Measurements from ENCODE around the gene NLN. TPM values are rescaled to one million over a fixed set of nuclear protein-coding genes. Genes with fewer than 3 reads are reported as not detected.

Gene NLN
- total and polyA plus RNA-seq, 2 of the 4 experiments (the other 2 are of a cell fraction): 19.1 to 37.1 TPM

- no peaks in the 10 kb centered on the region for H3K27me3 ChIP-seq (ENCODE audit: control insufficient read depth, insufficient read depth, low read length)
- H3K4me2 ChIP-seq (ENCODE audit: low read depth, low read length): peak overlapping the region; percentile 48; the same call in 1 of the 2 replicates
- DNase-seq (peak; percentile 77), ATAC-seq (ENCODE audit: low read depth) (peak; percentile 91)
- H4K20me1 ChIP-seq (ENCODE audit: insufficient read depth, low read length): no peaks in the 10 kb centered on the region
- H4K91ac ChIP-seq (ENCODE audit: insufficient read depth, low read depth, low read length): peak overlapping the region; percentile 70; the same call in 1 of the 2 replicates
- no peak overlapping the region for H3K27ac ChIP-seq (ENCODE audit: insufficient read depth, low read length)
- no peak overlapping the region for H3K9ac ChIP-seq (ENCODE audit: low read depth, low read length)
- no peak overlapping the region for H2AK9ac ChIP-seq (replicated peaks; ENCODE audit: low read depth, low read length, poor library complexity)
- intact Hi-C loops (cut with micrococcal nuclease) (loop anchor here (5.0 kb wide), 2 partner anchors 39 to 126 kb away; partner anchors contain the start of gene ERBIN), in situ Hi-C loops (cut with MboI; ENCODE audit: low sequenced_read_pairs) (no loop called here), dilution Hi-C loops (cut with HindIII; ENCODE audit: low sequenced_read_pairs, unreplicated experiment) (no loop called here)
- peak overlapping the region; percentile 66 for H2BK5ac ChIP-seq (ENCODE audit: low read depth, low read length, poor library complexity, severe bottlenecking)
- peaks cover 1% of the 10 kb centered on the region for H3K36me3 ChIP-seq (ENCODE audit: control insufficient read depth, insufficient read depth, low read length)
- H2BK15ac ChIP-seq (ENCODE audit: low read depth, low read length): 0 out of 3 replicates have a peak overlapping the region, but pooled peaks have one; percentile 34
- H2BK20ac ChIP-seq (ENCODE audit: low read depth, low read length): peak overlapping the region; percentile 10; the same call in 1 of the 2 replicates
- H3K9me1 ChIP-seq (ENCODE audit: insufficient read depth, low read length): peaks cover 7% of the 10 kb centered on the region
- no peak overlapping the region for H3K14ac ChIP-seq (replicated peaks; ENCODE audit: low read depth, low read length)
- peak overlapping the region; percentile 4; the same call in 1 of the 2 replicates for H3K18ac ChIP-seq (ENCODE audit: low read depth, low read length)
- no TSS peak for BruUV-seq (replicated peaks)
- H3K4me1 ChIP-seq (ENCODE audit: control insufficient read depth, insufficient read depth, low read length): peaks cover 11% of the 10 kb centered on the region
- H3K4me3 ChIP-seq (ENCODE audit: insufficient read depth, low read depth, low read length): no peak overlapping the region
- ChIA-PET POLR2A (ENCODE audit: unreplicated experiment) (interaction anchor here (0.7 to 0.9 kb wide), 2 partner anchors 123 to 125 kb away, joined by 3 to 4 read pairs; partner anchors contain the start of gene ERBIN), CTCF (interaction anchor here (0.6 kb wide), 1 partner anchor 273 kb away, joined by 4 read pairs; no protein-coding TSS in a partner anchor)
- H2AK5ac ChIP-seq (ENCODE audit: low read depth, low read length): no peak overlapping the region
- WGBS, 2 experiments (ENCODE audit: extremely low coverage in 2 of 2, insufficient read length in 1 of 2): no CpG with 5 or more reads among the region's 3 CpGs
- no peak overlapping the region for H2AFZ ChIP-seq (replicated peaks; ENCODE audit: low read length, poor library complexity)
- H3K23ac ChIP-seq (ENCODE audit: low read depth, low read length): 0 out of 2 replicates have a peak overlapping the region, but pooled peaks have one; percentile 45
- no peak overlapping the region for H4K5ac ChIP-seq (ENCODE audit: low read depth, low read length)
- TF ChIP-seq MAFK (IDR thresholded peaks at IDR 0.05; ENCODE audit: low read depth, low read length) (no peak), SMC3 (IDR thresholded peaks at IDR 0.05; ENCODE audit: low read depth, low read length) (0 out of 2 replicates have a peak, but pooled peaks have one; percentile 3)
- H3K56ac ChIP-seq (ENCODE audit: extremely low read depth, insufficient read depth, low read length): no peak overlapping the region
- H3K9me3 ChIP-seq (ENCODE audit: control insufficient read depth, insufficient read depth, low read length): peaks cover 2% of the 10 kb centered on the region; the same call in 1 of the 2 replicates
- H3K4ac ChIP-seq (ENCODE audit: low read depth, low read length): peak overlapping the region; percentile 67; the same call in 1 of the 2 replicates
- H3K79me1 ChIP-seq (ENCODE audit: low read depth in 1 of 2, low read length in 2 of 2): peaks cover 2 to 23% of the 10 kb centered on the region in 2 experiments; a peak in 3 of 4 replicates
- H2BK120ac ChIP-seq (ENCODE audit: low read depth, low read length): peak overlapping the region; percentile 88; the same call in 1 of the 2 replicates
- peak overlapping the region in 1 of 2 experiments; percentile 2; a peak in 1 of 4 replicates for H4K8ac ChIP-seq (ENCODE audit: low read depth in 2 of 2, low read length in 2 of 2)
Observed at GRCh38 chr5:65801352-65801783, 79.4 kb downstream of the NLN start.
